CD4-positive, alpha-beta T cell (primary cell): ENCODE measurements around the gene TOMM70. TPM values are rescaled to one million over a fixed set of nuclear protein-coding genes. Genes with fewer than 3 reads are reported as not detected.

Source experiments
- ATAC-seq: fragments of 200-7000 bp; cut with Tn5 transposase; one replicate; pipeline ENCODE4 v1.10.0; 2022; ENCODE audit warnings: mild to moderate bottlenecking; ENCODE audit not compliant: poor library complexity
- CTCF ChIA-PET: fragments of 350-600 bp; sonication (Branson Sonifier 250); formaldehyde crosslinking; loops from one replicate; lab custom pipeline; 2021; ENCODE audit warnings: antibody characterized with exemption, inconsistent platforms; lab: Charles Lee
- POLR2A ChIA-PET: fragments of 350-600 bp; sonication (Branson Sonifier 250); formaldehyde crosslinking; loops from one replicate; lab custom pipeline; 2021; ENCODE audit warnings: antibody characterized with exemption, inconsistent platforms; lab: Charles Lee
- DNase-seq, 14 experiments: peaks; one replicate each; pipeline ENCODE4 v3.0.0-alpha.2; 2013 to 2020; ENCODE audit warnings: mixed read lengths in 2 of 14
- H3K27ac ChIP-seq, 2 donors: one replicate each; pipeline versions ENCODE4 v1.5.1 to v1.7.0; 2013; ENCODE audit warnings: low read length in 2 of 2, low read depth in 1 of 2, mild to moderate bottlenecking in 1 of 2
- H3K27me3 ChIP-seq, 2 experiments: 1 replicate in 1 of 2; 2 replicates in 1 of 2; pipeline versions ENCODE4 v1.6.1 to v1.7.0; 2013; ENCODE audit warnings: low read length in 2 of 2, control low read depth in 1 of 2, mild to moderate bottlenecking in 1 of 2, moderate library complexity in 1 of 2; ENCODE audit not compliant: insufficient read depth in 2 of 2, control insufficient read depth in 1 of 2
- H3K36me3 ChIP-seq: one replicate; pipeline ENCODE4 v1.6.1; 2013; ENCODE audit warnings: low read length, control low read depth; ENCODE audit not compliant: insufficient read depth
- H3K4me1 ChIP-seq: one replicate; pipeline ENCODE4 v1.6.1; 2013; ENCODE audit warnings: low read length, control low read depth; ENCODE audit not compliant: insufficient read depth
- H3K4me3 ChIP-seq: one replicate; pipeline ENCODE4 v1.5.1; 2013; ENCODE audit warnings: mild to moderate bottlenecking, low read length, moderate library complexity
- H3K9me3 ChIP-seq, 2 experiments: 1 replicate in 1 of 2; 2 replicates in 1 of 2; pipeline versions ENCODE4 v1.6.1 to v1.7.0; 2013; ENCODE audit warnings: low read length in 2 of 2, mild to moderate bottlenecking in 2 of 2, control low read depth in 1 of 2, moderate library complexity in 1 of 2; ENCODE audit not compliant: control insufficient read depth in 1 of 2, insufficient read depth in 1 of 2
- H3K27ac Mint-ChIP-seq: one replicate; pipeline ENCODE4 v1.8.0; 2020; ENCODE audit warnings: mixed read lengths
- H3K27me3 Mint-ChIP-seq: one replicate; pipeline ENCODE4 v1.8.0; 2021; ENCODE audit warnings: mixed read lengths
- H3K36me3 Mint-ChIP-seq: one replicate; pipeline ENCODE4 v1.8.0; 2021; ENCODE audit warnings: low read depth, mixed read lengths
- H3K4me1 Mint-ChIP-seq: one replicate; pipeline ENCODE4 v1.8.0; 2021; ENCODE audit warnings: low read depth, mixed read lengths
- H3K4me3 Mint-ChIP-seq: one replicate; pipeline ENCODE4 v1.8.0; 2020; ENCODE audit warnings: mild to moderate bottlenecking, mixed read lengths
- H3K9me3 Mint-ChIP-seq: one replicate; pipeline ENCODE4 v1.8.0; 2020; ENCODE audit warnings: mixed read lengths
- intact Hi-C, 2 experiments: fragments of 100-400 bp; cut with DNase I in 1 of 2; cut with micrococcal nuclease in 1 of 2; formaldehyde crosslinking; loops; one replicate each; pipeline versions ENCODE4 v1.15.1 to v1.9.0; 2023 to 2025; cut with DNase I, micrococcal nuclease
- total RNA-seq, 174 experiments: library from RNA in 2 of 174; stranded (reverse) in 2 of 174; gene quantifications; one replicate each; pipeline ENCODE4 v1.2.3 and lab custom pipeline; 2021 to 2026
- TF ChIP-seq, protein P1 (sequence below): fragments of 200-600 bp; IDR thresholded peaks from one replicate; pipeline ENCODE4 v1.8.0; 2022; ENCODE audit warnings: antibody characterized with exemption, mild to moderate bottlenecking

TOMM70 gene
- total RNA-seq, 2 experiments from 2014 or later, result 20.9 to 21.6 TPM

DNA sequence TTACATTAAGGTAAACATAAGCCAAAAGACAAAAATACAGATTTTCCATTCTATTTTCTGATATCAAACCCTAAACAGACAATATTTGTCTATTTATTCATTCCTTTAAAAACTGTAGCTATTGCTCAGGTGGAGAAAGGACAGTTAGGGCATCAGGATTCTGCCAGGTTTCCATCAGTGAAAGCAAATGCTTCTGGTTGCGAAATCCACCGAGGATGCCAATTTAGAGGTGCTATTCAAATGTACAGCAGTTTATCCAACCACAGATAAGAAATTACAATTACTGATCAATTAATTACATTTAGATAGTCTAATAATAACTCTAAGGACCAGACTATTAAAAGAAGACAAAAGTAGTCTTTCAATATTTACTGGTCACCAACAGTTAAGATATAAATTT is 3.9 kb downstream of the TOMM70 start:
- CTCF ChIA-PET, result no interaction called here

DNA sequence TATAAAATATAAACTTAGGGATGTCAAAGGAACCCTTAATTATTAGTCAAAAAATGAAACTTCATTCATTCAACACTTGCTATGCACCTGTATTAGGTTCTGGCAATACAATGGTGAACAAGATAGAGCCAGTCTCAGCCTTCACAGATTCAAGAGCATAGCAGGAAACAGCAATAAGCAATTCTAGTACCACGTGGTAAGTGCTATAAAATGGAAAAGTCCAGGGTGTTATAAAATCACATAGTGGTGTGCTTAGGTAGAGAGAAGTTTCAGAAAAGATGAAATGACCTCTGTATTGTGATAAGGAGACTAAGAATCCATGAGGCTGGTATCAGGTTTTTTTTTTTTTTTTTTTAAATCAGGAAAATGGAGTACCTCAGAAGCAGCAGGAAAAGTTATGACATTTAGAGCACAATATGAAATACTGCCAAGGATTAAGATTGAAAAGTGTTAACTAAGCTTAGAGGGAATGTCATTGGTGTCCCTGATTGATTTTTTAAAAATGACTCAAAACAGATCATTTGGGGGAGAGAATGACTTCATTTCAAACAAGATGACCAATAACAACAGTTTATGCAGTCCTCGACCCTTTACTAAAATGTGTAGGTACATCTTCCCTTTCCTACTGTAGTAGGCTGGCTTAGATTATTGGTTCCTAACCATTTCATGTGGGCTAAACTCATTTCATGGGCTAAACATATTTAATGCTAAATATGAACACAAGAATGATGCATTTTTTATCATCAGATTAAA is 5.0 kb downstream of the TOMM70 start:
- ChIA-PET POLR2A (no interaction called here), CTCF (no interaction called here)
- Histone ChIP-seq H3K36me3 (peaks cover 4% of the 10 kb centered on the region), H3K27ac (no peak overlapping the region), H3K9me3 (no peaks in the 10 kb centered on the region), H3K27me3 (no peaks in the 10 kb centered on the region), H3K4me1 (peaks cover 23% of the 10 kb centered on the region), H3K4me3 (no peak overlapping the region)
- DNase-seq, result no peak
- ATAC-seq, result no peak
- H3K36me3 Mint-ChIP-seq, result peaks cover 16% of the 10 kb centered on the region
- H3K27me3 Mint-ChIP-seq, result no peaks in the 10 kb centered on the region
- TF ChIP-seq, protein P1, sequence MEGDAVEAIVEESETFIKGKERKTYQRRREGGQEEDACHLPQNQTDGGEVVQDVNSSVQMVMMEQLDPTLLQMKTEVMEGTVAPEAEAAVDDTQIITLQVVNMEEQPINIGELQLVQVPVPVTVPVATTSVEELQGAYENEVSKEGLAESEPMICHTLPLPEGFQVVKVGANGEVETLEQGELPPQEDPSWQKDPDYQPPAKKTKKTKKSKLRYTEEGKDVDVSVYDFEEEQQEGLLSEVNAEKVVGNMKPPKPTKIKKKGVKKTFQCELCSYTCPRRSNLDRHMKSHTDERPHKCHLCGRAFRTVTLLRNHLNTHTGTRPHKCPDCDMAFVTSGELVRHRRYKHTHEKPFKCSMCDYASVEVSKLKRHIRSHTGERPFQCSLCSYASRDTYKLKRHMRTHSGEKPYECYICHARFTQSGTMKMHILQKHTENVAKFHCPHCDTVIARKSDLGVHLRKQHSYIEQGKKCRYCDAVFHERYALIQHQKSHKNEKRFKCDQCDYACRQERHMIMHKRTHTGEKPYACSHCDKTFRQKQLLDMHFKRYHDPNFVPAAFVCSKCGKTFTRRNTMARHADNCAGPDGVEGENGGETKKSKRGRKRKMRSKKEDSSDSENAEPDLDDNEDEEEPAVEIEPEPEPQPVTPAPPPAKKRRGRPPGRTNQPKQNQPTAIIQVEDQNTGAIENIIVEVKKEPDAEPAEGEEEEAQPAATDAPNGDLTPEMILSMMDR, result no peak
- H3K4me3 Mint-ChIP-seq, result no peak overlapping the region
- peaks cover 60% of the 10 kb centered on the region for H3K4me1 Mint-ChIP-seq
- H3K9me3 Mint-ChIP-seq, result no peaks in the 10 kb centered on the region
- H3K27ac Mint-ChIP-seq, result peak overlapping the region; percentile 53
- intact Hi-C loops, result loop anchor here in 1 of 2 experiments (5.0 to 10.0 kb wide), 2 partner anchors 1289 to 1331 kb away; partner anchors contain the start of gene RPL24

More for the DNA sequence above, 3.9 kb downstream of the TOMM70 start:
- TF ChIP-seq, protein P1, result no peak
- H3K27ac ChIP-seq, result no peak overlapping the region
- H3K27ac Mint-ChIP-seq, result peak overlapping the region; percentile 20
- ATAC-seq (no peak), DNase-seq (no peak)
- no peaks in the 10 kb centered on the region for H3K27me3 ChIP-seq
- intact Hi-C loops, result loop anchor here in 1 of 2 experiments (5.0 to 10.0 kb wide), 2 partner anchors 1288 to 1330 kb away; partner anchors contain the start of gene RPL24
- POLR2A ChIA-PET, result no interaction called here
- no peaks in the 10 kb centered on the region for H3K9me3 ChIP-seq
- H3K36me3 Mint-ChIP-seq, result peaks cover 24% of the 10 kb centered on the region
- peaks cover 23% of the 10 kb centered on the region for H3K4me1 ChIP-seq
- peaks cover 68% of the 10 kb centered on the region for H3K4me1 Mint-ChIP-seq
- H3K4me3 Mint-ChIP-seq, result peak overlapping the region; percentile 60
- no peak overlapping the region for H3K4me3 ChIP-seq
- H3K36me3 ChIP-seq, result peaks cover 2% of the 10 kb centered on the region
- no peaks in the 10 kb centered on the region for H3K27me3 Mint-ChIP-seq
- H3K9me3 Mint-ChIP-seq, result no peaks in the 10 kb centered on the region

DNA sequence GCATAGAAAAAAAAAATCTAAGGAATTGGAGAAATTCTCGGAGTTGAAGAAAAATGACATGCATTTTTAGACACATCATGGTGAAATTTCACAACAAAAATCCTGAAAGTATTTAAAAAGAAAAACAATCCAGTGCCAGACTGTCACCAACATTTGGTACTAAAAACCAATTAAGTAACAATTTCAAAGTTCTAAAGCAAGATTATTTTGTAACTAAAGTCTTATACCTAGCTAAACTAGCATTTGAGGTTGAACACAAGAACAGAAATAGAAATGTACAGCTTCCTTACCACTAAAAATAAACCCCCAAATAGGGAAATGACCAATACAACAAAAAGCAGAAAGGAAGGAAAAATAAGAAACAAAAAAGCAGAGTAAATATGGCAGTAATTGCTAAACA is 11.9 kb downstream of the TOMM70 start:
- H3K27ac Mint-ChIP-seq, result no peak overlapping the region
- no peak overlapping the region for H3K4me3 Mint-ChIP-seq
- peaks cover 3% of the 10 kb centered on the region for H3K9me3 Mint-ChIP-seq
- intact Hi-C loops, result no loop called here
- ATAC-seq (no peak), DNase-seq (no peak)
- TF ChIP-seq, protein P1, result no peak
- Histone ChIP-seq H3K4me3 (no peak overlapping the region), H3K36me3 (peaks cover 29% of the 10 kb centered on the region), H3K27me3 (no peaks in the 10 kb centered on the region), H3K4me1 (no peaks in the 10 kb centered on the region), H3K27ac (no peak overlapping the region), H3K9me3 (peaks cover 4 to 8% of the 10 kb centered on the region in 2 experiments)
- no peaks in the 10 kb centered on the region for H3K27me3 Mint-ChIP-seq
- ChIA-PET POLR2A (no interaction called here), CTCF (no interaction called here)
- H3K4me1 Mint-ChIP-seq, result peaks cover 32% of the 10 kb centered on the region
- peaks cover 58% of the 10 kb centered on the region for H3K36me3 Mint-ChIP-seq
